Measurements from ENCODE around the gene PHOSPHO2. TPM values are rescaled to one million over a fixed set of nuclear protein-coding genes. Genes with fewer than 3 reads are reported as not detected.
A peak's percentile ranks its signal among the peaks of the same experiment; 100 is the strongest.

The PHOSPHO2 gene, protein sequence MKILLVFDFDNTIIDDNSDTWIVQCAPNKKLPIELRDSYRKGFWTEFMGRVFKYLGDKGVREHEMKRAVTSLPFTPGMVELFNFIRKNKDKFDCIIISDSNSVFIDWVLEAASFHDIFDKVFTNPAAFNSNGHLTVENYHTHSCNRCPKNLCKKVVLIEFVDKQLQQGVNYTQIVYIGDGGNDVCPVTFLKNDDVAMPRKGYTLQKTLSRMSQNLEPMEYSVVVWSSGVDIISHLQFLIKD
- total RNA-seq (ENCODE audit: low replicate concordance), result 8.5 and 11.6 TPM in 2 replicates
- long read RNA-seq, transcript PHOSPHO2-201 (4 exons, 1,125 nt), result major isoform, 28 of 32 reads
- long read RNA-seq, partial matches to known transcripts, result 0 of 32 reads
- long read RNA-seq, other reads (novel, unspliced or antisense), result 3 of 32 reads

GRCh38 chr2:169694113-169694893 lies at the start of gene PHOSPHO2, which contains the start of gene CFAP210:
PHOSPHO2 (plus strand) TSS chr2:169694469; CDS start chr2:169700972, 6,503 bp downstream.
CFAP210 (minus strand) TSS chr2:169694405; CDS start chr2:169694327, 78 bp downstream.
- DNase-seq (ENCODE audit: extremely low spot score, unreplicated experiment), result peak; percentile 98
- Mint-ChIP-seq H3K36me3 (peaks cover 8% of the 10 kb centered on the region), H3K4me1 (ENCODE audit: unreplicated experiment) (peaks cover 12% of the 10 kb centered on the region), H3K27ac (peak within 1 kb of the TSS; percentile 94), H3K27me3 (no peaks in the 10 kb centered on the region), H3K9me3 (peaks cover 5% of the 10 kb centered on the region), H3K4me3 (peak within 1 kb of the TSS; percentile 94)
- TF ChIP-seq, protein P1, sequence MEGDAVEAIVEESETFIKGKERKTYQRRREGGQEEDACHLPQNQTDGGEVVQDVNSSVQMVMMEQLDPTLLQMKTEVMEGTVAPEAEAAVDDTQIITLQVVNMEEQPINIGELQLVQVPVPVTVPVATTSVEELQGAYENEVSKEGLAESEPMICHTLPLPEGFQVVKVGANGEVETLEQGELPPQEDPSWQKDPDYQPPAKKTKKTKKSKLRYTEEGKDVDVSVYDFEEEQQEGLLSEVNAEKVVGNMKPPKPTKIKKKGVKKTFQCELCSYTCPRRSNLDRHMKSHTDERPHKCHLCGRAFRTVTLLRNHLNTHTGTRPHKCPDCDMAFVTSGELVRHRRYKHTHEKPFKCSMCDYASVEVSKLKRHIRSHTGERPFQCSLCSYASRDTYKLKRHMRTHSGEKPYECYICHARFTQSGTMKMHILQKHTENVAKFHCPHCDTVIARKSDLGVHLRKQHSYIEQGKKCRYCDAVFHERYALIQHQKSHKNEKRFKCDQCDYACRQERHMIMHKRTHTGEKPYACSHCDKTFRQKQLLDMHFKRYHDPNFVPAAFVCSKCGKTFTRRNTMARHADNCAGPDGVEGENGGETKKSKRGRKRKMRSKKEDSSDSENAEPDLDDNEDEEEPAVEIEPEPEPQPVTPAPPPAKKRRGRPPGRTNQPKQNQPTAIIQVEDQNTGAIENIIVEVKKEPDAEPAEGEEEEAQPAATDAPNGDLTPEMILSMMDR (conservative IDR thresholded peaks at IDR 0.05), result no peak

DNA sequence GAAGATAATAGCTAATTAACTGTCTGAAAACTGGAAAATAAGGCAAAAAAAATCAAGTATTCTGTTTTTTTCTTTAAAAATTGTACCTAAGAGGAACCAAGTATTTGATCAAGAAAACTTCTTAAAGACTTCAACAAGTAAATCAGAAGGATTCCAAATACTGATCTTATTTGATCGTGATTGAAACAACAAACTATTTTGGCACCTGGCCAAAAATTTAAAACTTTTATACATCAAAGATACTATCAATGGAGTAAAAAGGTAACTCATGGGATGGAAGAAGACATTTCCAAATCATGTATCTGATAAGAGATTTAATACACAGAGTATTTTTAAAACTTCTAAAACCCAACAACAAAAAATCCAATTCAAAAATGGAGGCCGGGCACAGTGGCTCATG lies 46.8 kb upstream of the PHOSPHO2 start:
- H3K27me3 Mint-ChIP-seq, result no peaks in the 10 kb centered on the region
- H3K36me3 Mint-ChIP-seq, result no peaks in the 10 kb centered on the region
- H3K4me1 Mint-ChIP-seq (ENCODE audit: unreplicated experiment), result no peaks in the 10 kb centered on the region
- H3K9me3 Mint-ChIP-seq, result no peaks in the 10 kb centered on the region
- no peak overlapping the region for H3K4me3 Mint-ChIP-seq
- no peak overlapping the region for H3K27ac Mint-ChIP-seq
- no peak for DNase-seq (ENCODE audit: extremely low spot score, unreplicated experiment)
- TF ChIP-seq, protein P1 (conservative IDR thresholded peaks at IDR 0.05), result no peak

GRCh38 chr2:169649278-169649677 lies 45.0 kb upstream of the PHOSPHO2 start:
- Mint-ChIP-seq H3K4me3 (no peak overlapping the region), H3K27me3 (peaks cover 3% of the 10 kb centered on the region), H3K36me3 (no peaks in the 10 kb centered on the region), H3K9me3 (no peaks in the 10 kb centered on the region), H3K27ac (no peak overlapping the region), H3K4me1 (ENCODE audit: unreplicated experiment) (no peaks in the 10 kb centered on the region)
- TF ChIP-seq, protein P1 (conservative IDR thresholded peaks at IDR 0.05), result no peak
- DNase-seq (ENCODE audit: extremely low spot score, unreplicated experiment), result no peak

DNA sequence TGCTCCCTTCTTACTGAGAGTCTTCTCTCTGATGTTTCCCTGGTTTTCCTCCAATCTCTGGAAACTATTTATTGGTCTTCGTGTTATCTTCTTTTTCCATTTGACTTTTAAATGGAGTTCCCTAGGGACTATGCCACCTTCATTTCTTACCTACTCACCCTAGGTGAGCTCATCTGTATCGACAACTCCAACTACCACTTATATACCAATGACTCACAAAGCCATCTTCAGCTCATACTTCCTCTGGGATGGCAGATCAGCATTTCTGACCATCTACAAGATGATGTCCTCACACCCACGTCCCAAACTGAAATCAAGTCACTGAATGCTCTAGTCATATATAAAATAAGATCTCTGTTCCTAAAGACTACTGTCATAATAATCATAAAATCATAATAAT lies 40.6 kb upstream of the PHOSPHO2 start:
- no peaks in the 10 kb centered on the region for H3K4me1 Mint-ChIP-seq (ENCODE audit: unreplicated experiment)
- no peak overlapping the region for H3K27ac Mint-ChIP-seq
- no peak overlapping the region for H3K4me3 Mint-ChIP-seq
- no peaks in the 10 kb centered on the region for H3K9me3 Mint-ChIP-seq
- peaks cover 3% of the 10 kb centered on the region for H3K27me3 Mint-ChIP-seq
- TF ChIP-seq, protein P1 (conservative IDR thresholded peaks at IDR 0.05), result no peak
- no peaks in the 10 kb centered on the region for H3K36me3 Mint-ChIP-seq
- DNase-seq (ENCODE audit: extremely low spot score, unreplicated experiment), result no peak

GRCh38 chr2:169656164-169656563 lies 38.1 kb upstream of the PHOSPHO2 start:
- TF ChIP-seq, protein P1 (conservative IDR thresholded peaks at IDR 0.05), result no peak
- no peak for DNase-seq (ENCODE audit: extremely low spot score, unreplicated experiment)
- H3K36me3 Mint-ChIP-seq, result no peaks in the 10 kb centered on the region
- no peak overlapping the region for H3K4me3 Mint-ChIP-seq
- H3K27ac Mint-ChIP-seq, result no peak overlapping the region
- H3K27me3 Mint-ChIP-seq, result peaks cover 3% of the 10 kb centered on the region
- no peaks in the 10 kb centered on the region for H3K9me3 Mint-ChIP-seq
- no peaks in the 10 kb centered on the region for H3K4me1 Mint-ChIP-seq (ENCODE audit: unreplicated experiment)

Measured in type B pancreatic cell (in vitro differentiated cells).